DND-41 (cell line): ENCODE results near the gene PPP1R16B.

Source experiments
- ATAC-seq: fragments of 200-7000 bp; cut with Tn5 transposase; 3 replicates; pipeline ENCODE4 v1.9.1; 2021; ENCODE audit warnings: low read depth; ENCODE audit not compliant: insufficient read depth
- DNase-seq: peaks from one replicate; pipeline ENCODE4 v3.0.0-alpha.2; 2020
- H2AFZ ChIP-seq: 2 replicates; pipeline ENCODE4 v1.6.0; 2012; ENCODE audit warnings: low read depth, low read length
- H3K27ac ChIP-seq: 2 replicates; pipeline ENCODE4 v1.5.1; 2012; ENCODE audit warnings: low read length, inconsistent platforms
- H3K27me3 ChIP-seq: fragments of 200-600 bp; sonication (generic); 2 replicates; pipeline ENCODE4 v1.6.0; 2012; ENCODE audit warnings: low read length, mild to moderate bottlenecking, inconsistent platforms; ENCODE audit not compliant: insufficient read depth, poor library complexity
- H3K36me3 ChIP-seq: 2 replicates; pipeline ENCODE4 v1.5.1; 2012; ENCODE audit warnings: low read length, inconsistent platforms; ENCODE audit not compliant: insufficient read depth
- H3K4me1 ChIP-seq: 2 replicates; pipeline ENCODE4 v1.5.1; 2012; ENCODE audit warnings: mild to moderate bottlenecking, low read length; ENCODE audit not compliant: insufficient read depth
- H3K4me2 ChIP-seq: 2 replicates; pipeline ENCODE4 v1.6.0; 2012; ENCODE audit warnings: mild to moderate bottlenecking, moderate library complexity, low read length, inconsistent platforms; ENCODE audit not compliant: insufficient read depth
- H3K4me3 ChIP-seq, 2 experiments: fragments of 200-600 bp in 1 of 2; shearing (Covaris generic) in 1 of 2; 2 replicates each; pipeline ENCODE4 v1.5.1; 2012 to 2016; ENCODE audit warnings: inconsistent platforms in 2 of 2, low read length in 2 of 2, mild to moderate bottlenecking in 2 of 2, low read depth in 1 of 2, moderate library complexity in 1 of 2
- H3K79me2 ChIP-seq: 2 replicates; pipeline ENCODE4 v1.6.0; 2012; ENCODE audit warnings: low read length, inconsistent platforms; ENCODE audit not compliant: insufficient read depth
- H3K9ac ChIP-seq: 2 replicates; pipeline ENCODE4 v1.6.0; 2012; ENCODE audit warnings: low read depth, mild to moderate bottlenecking, inconsistent platforms, low read length, moderate library complexity
- H3K9me3 ChIP-seq: 2 replicates; pipeline ENCODE4 v1.5.1; 2012; ENCODE audit warnings: low read length, moderate library complexity, mild to moderate bottlenecking, inconsistent platforms; ENCODE audit not compliant: insufficient read depth, severe bottlenecking
- H4K20me1 ChIP-seq: 2 replicates; pipeline ENCODE4 v1.6.0; 2012; ENCODE audit warnings: low read length; ENCODE audit not compliant: insufficient read depth
- CTCF ChIP-seq: IDR thresholded peaks from 2 replicates; pipeline ENCODE4 v1.5.1; 2012; ENCODE audit warnings: borderline replicate concordance, low read length, moderate library complexity, mild to moderate bottlenecking; ENCODE audit not compliant: poor library complexity, severe bottlenecking; ENCODE audit errors: extremely low read depth
- EZH2 ChIP-seq: IDR thresholded peaks from 3 replicates; pipeline ENCODE4 v1.6.1; 2012; ENCODE audit warnings: borderline replicate concordance, low read depth, mild to moderate bottlenecking, moderate library complexity, low read length, inconsistent platforms; ENCODE audit not compliant: severe bottlenecking

The PPP1R16B gene

GRCh38 chr20:38760978-38761377, 44.5 kb upstream of the PPP1R16B start:
- TF ChIP-seq EZH2 (no peak), CTCF (no peak)
- 0 out of 2 replicates have a peak, but pooled peaks cover 2% of the 10 kb centered on the region for H4K20me1 ChIP-seq
- H3K4me2 ChIP-seq: no peak overlapping the region
- H3K4me1 ChIP-seq: no peaks in the 10 kb centered on the region
- DNase-seq (no peak), ATAC-seq (no peak)
- H3K79me2 ChIP-seq: no peaks in the 10 kb centered on the region
- no peaks in the 10 kb centered on the region for H3K9me3 ChIP-seq
- H3K4me3 ChIP-seq: no peak overlapping the region
- no peaks in the 10 kb centered on the region for H3K27me3 ChIP-seq
- no peak overlapping the region for H2AFZ ChIP-seq
- H3K36me3 ChIP-seq: peaks cover 97% of the 10 kb centered on the region
- H3K27ac ChIP-seq: no peak overlapping the region
- H3K9ac ChIP-seq: no peak overlapping the region

- H3K9me3 ChIP-seq: no peaks in the 10 kb centered on the region
- H3K4me1 ChIP-seq: no peaks in the 10 kb centered on the region
- no peak for TF ChIP-seq EZH2
- TF ChIP-seq CTCF: no peak
- H3K79me2 ChIP-seq: no peaks in the 10 kb centered on the region
- no peak overlapping the region for H3K4me3 ChIP-seq
- no peaks in the 10 kb centered on the region for H3K27me3 ChIP-seq
- H3K9ac ChIP-seq: no peak overlapping the region
- no peak for ATAC-seq
- H3K36me3 ChIP-seq: peaks cover 96% of the 10 kb centered on the region
- no peak overlapping the region for H3K27ac ChIP-seq
- H3K4me2 ChIP-seq: no peak overlapping the region
- 0 out of 2 replicates have a peak, but pooled peaks cover 2% of the 10 kb centered on the region for H4K20me1 ChIP-seq
- no peak for DNase-seq
- H2AFZ ChIP-seq: no peak overlapping the region
Observed at GRCh38 chr20:38762174-38762573, 43.3 kb upstream of the PPP1R16B start.

- Histone ChIP-seq H2AFZ (no peak overlapping the region), H3K79me2 (no peaks in the 10 kb centered on the region), H3K27ac (no peak overlapping the region), H3K4me2 (no peak overlapping the region), H3K4me3 (no peak overlapping the region), H3K9me3 (no peaks in the 10 kb centered on the region), H3K9ac (no peak overlapping the region), H3K36me3 (peaks cover 97% of the 10 kb centered on the region), H4K20me1 (peaks cover 6% of the 10 kb centered on the region; the same call in 1 of the 2 replicates), H3K27me3 (no peaks in the 10 kb centered on the region), H3K4me1 (no peaks in the 10 kb centered on the region)
- ATAC-seq (no peak), DNase-seq (no peak)
- TF ChIP-seq CTCF (no peak), EZH2 (no peak)
Observed at GRCh38 chr20:38763616-38764015, 41.9 kb upstream of the PPP1R16B start.
